Stimulated activated CD4-positive, alpha-beta T cell treated with anti-CD3 and anti-CD28 coated beads, Interleukin-15, amount 100 ng/mL, for 1 hour (primary cell): ENCODE measurements around the gene DDX17.

Source experiments
- DNase-seq, 2 donors: peaks; one replicate each; pipeline ENCODE4 v3.0.0-alpha.2; 2020; ENCODE audit warnings: low read depth in 1 of 2, low spot score in 1 of 2

Gene DDX17

DNA sequence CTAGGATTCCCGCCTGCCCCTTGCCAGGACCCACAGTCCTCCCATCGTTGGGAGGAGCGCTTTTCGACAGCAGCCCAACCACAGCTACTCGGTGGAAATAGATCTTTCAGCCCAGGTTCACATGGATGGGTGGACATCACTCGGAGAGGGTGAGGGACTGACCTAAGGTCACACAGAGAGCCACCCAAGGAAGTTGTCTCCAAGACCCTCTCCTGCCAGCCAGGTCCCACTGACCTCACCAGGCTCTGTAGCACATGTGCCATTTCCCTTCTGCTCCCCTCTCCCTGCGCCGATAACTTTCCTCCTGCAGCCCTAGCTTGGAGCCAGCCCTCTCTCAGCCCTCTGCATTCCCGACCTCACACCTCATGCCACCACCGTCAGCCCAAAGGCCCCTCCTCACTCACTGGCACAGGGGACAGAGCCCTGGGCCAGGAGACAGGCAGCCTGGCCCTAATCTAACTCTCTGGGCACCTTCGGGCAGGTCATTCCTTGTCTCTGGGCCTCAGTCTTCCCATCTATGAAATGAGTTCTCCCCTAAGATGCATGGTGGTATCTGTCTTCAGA is 55.8 kb downstream of the DDX17 start:
- no peak for DNase-seq

DNA sequence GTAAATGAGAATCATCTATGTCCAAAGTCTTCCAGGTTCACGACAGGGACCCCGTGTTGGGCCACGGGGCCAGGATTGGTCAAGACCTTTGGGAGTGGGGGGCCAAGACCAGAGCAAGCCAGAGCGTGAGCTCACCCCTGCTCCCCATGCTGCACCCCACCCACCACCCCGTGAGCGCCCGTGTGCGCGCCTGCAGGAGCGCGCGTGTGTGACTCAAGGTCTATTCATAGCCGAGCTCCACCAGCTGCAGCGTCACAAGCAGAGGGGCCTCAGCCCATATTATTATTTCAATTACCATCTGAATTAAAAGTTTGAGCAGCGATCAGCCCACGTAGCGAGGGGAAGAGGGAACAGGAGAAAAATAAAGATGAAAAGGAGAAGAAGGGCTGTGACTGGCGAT is 56.3 kb downstream of the DDX17 start:
- no peak for DNase-seq

DNA sequence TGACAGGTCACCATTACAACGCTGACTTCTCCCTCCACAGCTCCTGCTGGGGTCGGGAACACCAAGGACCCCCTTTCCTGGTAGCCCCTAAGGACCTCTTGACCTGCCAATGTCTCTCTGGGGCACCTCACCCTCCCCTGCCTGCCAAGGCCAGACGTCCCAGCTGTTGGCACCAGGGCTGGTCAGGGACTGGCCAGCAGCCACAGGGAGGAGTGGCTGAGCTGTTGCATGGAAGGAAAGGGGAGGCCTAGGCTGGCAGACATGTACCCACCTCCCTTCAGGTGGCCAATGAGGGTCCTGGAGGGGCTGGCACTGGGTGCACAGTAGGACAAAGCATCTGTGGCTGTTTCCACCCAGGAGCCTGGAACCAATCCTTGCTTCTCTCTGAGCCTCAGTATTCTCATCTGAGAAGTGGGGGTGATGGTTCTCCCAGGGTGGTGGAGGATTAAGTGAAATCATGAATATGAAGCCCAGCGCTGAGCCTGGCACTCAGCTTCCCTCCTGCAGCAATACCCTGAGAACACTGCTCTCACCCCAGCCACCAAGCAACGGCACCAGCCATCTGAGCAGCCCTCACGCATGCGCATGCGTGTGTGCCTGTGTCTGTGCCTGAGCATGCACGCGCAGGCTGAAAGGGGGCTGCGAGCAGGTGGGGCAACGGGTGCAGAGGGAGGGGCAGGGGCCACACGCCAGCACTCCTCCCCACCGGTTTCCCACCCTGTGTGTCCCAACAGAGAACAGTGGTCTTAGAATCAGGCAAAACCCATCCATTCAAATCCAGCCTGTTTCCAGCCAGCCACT is 57.0 kb downstream of the DDX17 start:
- DNase-seq, result no peak

DNA sequence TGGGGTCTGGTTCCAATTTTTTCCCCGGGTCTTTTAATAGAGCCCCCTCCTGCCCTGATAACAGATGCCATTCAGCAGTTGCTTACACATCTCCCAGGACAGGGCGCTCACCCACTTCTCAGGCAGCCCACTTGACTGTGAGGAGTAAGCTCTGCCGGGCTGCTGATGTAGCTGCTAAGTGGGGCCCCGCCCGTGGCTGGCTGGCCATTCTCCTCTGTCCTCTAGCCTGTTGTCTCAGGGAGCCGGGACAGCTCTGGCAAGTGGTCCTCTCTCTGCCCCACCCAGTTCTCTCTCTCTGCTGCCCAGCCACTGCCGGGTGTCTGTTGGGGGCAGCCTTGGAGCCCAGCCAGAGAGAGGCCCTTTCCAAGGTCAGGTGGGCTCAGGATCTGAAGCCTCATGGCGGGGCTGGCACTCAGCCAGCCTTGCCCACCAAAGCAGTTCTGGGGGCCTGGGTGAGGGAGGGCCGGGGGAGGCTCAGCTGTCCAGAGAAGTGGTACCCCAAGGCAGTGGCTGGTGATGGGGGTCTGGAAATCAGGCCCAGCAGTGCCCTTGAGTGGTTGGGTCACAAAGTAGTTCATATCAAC is 60.0 kb downstream of the DDX17 start:
- DNase-seq, result no peak

GRCh38 chr22:38444783-38445182 is 61.3 kb downstream of the DDX17 start:
- DNase-seq, result no peak

DNA sequence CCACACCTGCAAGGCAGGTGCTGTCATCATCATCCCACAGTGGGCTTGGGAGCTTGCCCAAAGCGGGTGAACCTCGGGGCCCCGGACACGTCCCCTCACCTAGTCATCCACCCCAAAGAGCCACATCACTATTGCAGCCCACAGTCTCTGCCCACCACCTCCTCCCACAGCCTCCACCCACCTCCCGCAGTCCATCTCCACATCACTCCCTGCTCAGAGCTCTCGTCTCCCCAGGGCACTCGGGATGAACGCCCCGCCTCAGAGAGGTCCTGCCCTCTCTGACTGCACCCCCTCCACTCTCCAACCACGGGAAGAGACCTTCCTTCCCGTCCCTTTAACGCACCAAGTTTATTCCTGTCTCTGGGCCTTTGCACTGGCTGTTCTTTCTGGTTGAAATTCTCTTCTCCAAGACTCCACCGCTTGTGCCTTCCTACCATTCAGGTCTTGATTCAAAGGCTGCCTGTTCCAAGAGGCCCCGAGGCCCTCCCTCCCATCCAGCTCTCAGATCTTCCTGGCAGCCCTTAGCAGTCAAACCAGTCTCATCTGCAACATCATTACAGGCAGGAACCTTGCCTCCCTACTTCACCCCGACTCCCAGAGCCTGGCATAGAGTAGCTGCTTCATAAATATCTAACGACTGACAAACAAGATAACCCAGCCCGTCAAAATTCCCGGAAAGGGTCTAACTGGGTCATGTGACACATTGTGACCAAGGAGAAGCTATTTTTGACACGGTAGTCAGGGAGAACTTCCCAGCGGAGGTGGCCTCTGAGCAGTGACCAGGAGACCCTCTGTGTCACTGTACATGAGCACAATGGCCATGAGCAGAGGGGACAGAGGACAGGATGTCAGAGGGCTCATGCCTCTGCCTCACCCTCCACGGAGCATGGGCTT is 62.2 kb downstream of the DDX17 start:
- no peak for DNase-seq

GRCh38 chr22:38442967-38443627 is 63.0 kb downstream of the DDX17 start:
- DNase-seq, result no peak

GRCh38 chr22:38441620-38442287 is 64.4 kb downstream of the DDX17 start:
- no peak for DNase-seq

GRCh38 chr22:38440747-38441350 is 65.3 kb downstream of the DDX17 start:
- DNase-seq, result no peak

DNA sequence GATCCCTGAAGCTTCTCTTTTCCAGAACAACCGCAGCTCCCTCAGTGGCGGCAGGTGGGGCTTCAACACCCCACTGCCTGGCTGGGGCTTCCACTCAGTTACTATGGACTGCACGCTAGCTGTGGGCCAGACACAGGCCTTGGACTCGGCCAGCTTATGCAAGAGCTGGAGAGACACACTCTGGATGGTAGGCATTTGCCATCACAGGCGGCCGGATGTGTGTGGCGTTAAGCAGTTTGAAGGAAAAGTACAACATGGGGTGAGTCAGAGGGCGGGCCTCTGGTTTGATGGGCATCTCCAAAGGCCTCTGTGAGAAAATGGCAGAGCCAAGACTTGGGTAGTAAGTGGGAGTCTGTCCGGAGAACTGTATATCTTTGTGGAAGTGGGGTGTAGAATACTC is 68.7 kb downstream of the DDX17 start:
- DNase-seq, result no peak

DNA sequence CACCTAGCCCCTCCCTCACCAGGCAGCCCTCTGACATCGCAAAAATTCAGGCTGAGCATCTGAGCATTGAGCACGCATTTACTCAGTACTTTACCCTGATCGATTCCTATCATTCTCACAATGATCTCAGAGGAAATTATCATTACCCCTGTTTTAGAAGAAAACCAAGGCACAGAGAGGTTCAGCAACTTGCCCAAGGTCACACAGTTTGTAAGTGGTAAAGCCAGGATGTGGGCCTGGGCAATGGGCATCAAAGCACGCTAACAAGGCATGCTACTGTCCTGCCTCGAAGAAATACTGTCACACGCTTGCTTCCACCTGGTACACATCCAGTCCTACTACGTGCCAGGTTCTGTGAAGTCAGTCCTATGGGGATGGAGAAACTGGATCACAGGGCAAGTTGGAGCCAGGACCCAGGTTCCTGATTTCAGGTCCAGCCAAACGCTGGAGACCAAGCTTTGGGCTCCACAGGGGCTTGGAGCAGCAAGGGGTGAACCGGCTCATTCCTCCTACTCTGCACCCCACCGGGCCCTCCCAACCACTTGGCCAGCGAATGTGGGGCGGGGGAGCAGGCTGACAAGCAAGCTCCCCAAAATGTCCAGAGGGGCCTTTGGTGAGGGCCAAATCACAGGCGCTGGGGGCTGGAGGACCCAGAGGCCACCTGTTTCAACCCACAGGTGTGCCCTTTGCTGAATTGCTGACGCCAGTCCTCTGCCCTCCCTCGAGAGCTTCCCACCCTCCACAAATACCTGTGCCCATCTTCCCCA is 69.3 kb downstream of the DDX17 start:
- DNase-seq, result no peak

DNA sequence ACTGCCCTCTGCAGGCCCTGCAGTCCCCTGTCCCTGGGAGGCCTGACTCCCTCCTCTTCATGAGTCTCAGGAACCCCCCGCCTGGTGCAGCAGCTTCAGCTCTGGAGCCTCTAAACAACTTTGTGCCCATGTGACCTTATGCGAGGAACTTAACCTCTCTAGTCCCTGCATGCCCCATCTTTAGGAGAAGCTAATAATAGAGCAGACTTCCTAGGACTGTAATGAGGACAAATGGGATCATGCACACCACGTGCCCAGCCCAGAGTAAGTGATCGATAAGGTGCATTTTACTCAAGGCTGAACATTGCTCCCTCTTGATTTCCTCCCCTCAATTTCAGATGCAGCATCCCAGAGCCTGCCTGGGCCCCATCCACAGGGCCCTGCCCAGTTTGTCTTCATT is 70.1 kb downstream of the DDX17 start:
- no peak for DNase-seq

- DNase-seq, result no peak
These were observed 71.1 kb downstream of the DDX17 start for GRCh38 chr22:38435010-38435409.

DNA sequence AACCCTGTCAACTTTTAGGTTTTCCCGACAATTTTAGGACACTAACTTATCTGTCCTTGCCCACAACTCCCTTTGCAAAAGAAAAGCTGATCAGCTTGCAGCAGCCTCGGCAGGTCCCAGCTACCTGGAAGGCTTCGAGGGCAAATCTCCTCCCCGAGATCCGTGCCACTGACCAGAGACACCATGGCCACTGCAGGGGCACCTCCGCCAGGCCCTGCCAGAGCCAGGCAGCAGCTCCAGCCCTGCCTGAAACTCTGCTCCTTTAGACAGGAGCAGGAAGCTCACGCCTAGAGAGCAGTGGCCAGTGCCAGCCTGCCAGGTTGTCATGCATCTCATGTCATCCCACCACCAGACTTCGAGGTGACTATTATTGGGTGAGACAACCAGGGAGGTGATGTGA is 72.2 kb downstream of the DDX17 start:
- DNase-seq, result no peak
